Lung (tissue), 12 donors: ENCODE results near the gene S100A14. TPM values are rescaled to one million over a fixed set of nuclear protein-coding genes. Genes with fewer than 3 reads are reported as not detected.
A peak's percentile ranks its signal among the peaks of the same experiment; 100 is the strongest.

Experiments
- ATAC-seq: fragments of 200-7000 bp; cut with Tn5 transposase; one replicate; pipeline ENCODE4 v1.9.1; 2020; ENCODE audit warnings: moderate number of reproducible peaks; ENCODE audit not compliant: insufficient read depth, low FRiP score
- DNase-seq, 3 donors: peaks; one replicate each; pipeline ENCODE4 v3.0.0-alpha.2; 2013 to 2017
- H3K27ac ChIP-seq, 2 donors: one replicate each; pipeline ENCODE4 v1.5.1; 2013; ENCODE audit warnings: mild to moderate bottlenecking in 2 of 2, moderate library complexity in 2 of 2, control low read depth in 1 of 2, inconsistent platforms in 1 of 2, low read depth in 1 of 2, low read length in 1 of 2
- H3K27me3 ChIP-seq, 3 donors: one replicate each; pipeline ENCODE4 v1.5.1; 2013; ENCODE audit warnings: low read length in 2 of 3; ENCODE audit not compliant: control insufficient read depth in 3 of 3, insufficient read depth in 3 of 3
- H3K36me3 ChIP-seq, 4 donors: one replicate each; pipeline ENCODE4 v1.5.1; 2013; ENCODE audit warnings: low read length in 4 of 4, mild to moderate bottlenecking in 1 of 4, moderate library complexity in 1 of 4; ENCODE audit not compliant: control insufficient read depth in 4 of 4, insufficient read depth in 4 of 4
- H3K4me1 ChIP-seq, 5 donors: one replicate each; pipeline ENCODE4 v1.5.1; 2013; ENCODE audit warnings: low read length in 5 of 5, mild to moderate bottlenecking in 2 of 5, moderate library complexity in 1 of 5; ENCODE audit not compliant: control insufficient read depth in 5 of 5, insufficient read depth in 5 of 5
- H3K4me3 ChIP-seq: one replicate; pipeline ENCODE4 v1.5.1; 2013; ENCODE audit warnings: mild to moderate bottlenecking, control low read depth, moderate library complexity
- H3K9ac ChIP-seq, 2 donors: one replicate each; pipeline ENCODE4 v1.5.1; 2013; ENCODE audit warnings: low read length in 2 of 2, control low read depth in 1 of 2; ENCODE audit not compliant: insufficient read depth in 1 of 2
- H3K9me3 ChIP-seq, 4 donors: one replicate each; pipeline ENCODE4 v1.5.1; 2013; ENCODE audit warnings: low read length in 3 of 4, mild to moderate bottlenecking in 1 of 4, moderate library complexity in 1 of 4; ENCODE audit not compliant: control insufficient read depth in 4 of 4, insufficient read depth in 3 of 4
- CTCF ChIP-seq: IDR thresholded peaks from 2 replicates; pipeline ENCODE4 v1.5.1; 2012; ENCODE audit warnings: mild to moderate bottlenecking; ENCODE audit errors: control extremely low read depth, extremely low read depth
- WGBS, 2 donors: extraction: QIAGEN DNeasy Blood & Tissue Kit; methylation state at CpG; one replicate each; pipeline ENCODE4 v1.1.7; 2013; 5-methylcytosine and 5-hydroxymethylcytosine counted together
- polyA plus RNA-seq, 2 donors: library from polyadenylated mRNA; stranded (reverse); fragments of 200-250 nt; gene quantifications; one replicate each; pipeline ENCODE4 v1.2.1, GENCODE V29; 2013
- total RNA-seq, 2 donors: library from RNA; depleted of rRNA in 1 of 2; stranded (reverse); fragments of >200 nt in 1 of 2; gene quantifications; one replicate each; pipeline ENCODE4 v1.2.1, GENCODE V29; 2014 to 2021
- donor health status: control.
- donor health status: control.
- donor health status: Bipolar disorder and iron deficiency.
- donor health status: healthy.
- donor health status: DM: yes; HTN: yes; CAD: no.

The S100A14 gene
- total and polyA plus RNA-seq, 4 donors = 78.5 to 326 (median 154) TPM

- DNase-seq (peak; percentile 93 to 95 (median 95)), ATAC-seq (peak; percentile 97)
- H3K27ac ChIP-seq = peak within 1 kb of the TSS; percentile 95 to 99
- no peak for TF ChIP-seq CTCF
- no peaks in the 10 kb centered on the region for H3K27me3 ChIP-seq
- WGBS, 2 donors = 2 to 3% methylated on average over 46 to 53 of the region's 53 CpGs
- peak within 1 kb of the TSS; percentile 84 to 96 for H3K9ac ChIP-seq
- H3K36me3 ChIP-seq = peaks cover 12 to 19% (median 16%) of the 10 kb centered on the region in 4 donors
- H3K4me3 ChIP-seq = peak within 1 kb of the TSS; percentile 67
- no peaks in the 10 kb centered on the region for H3K9me3 ChIP-seq
- H3K4me1 ChIP-seq = peaks cover 0 to 8% (median 4%) of the 10 kb centered on the region in 5 donors
These were observed 42.5 kb upstream of the S100A14 start, which contains the start of gene SNAPIN for GRCh38 chr1:153658400-153659174. TSS of gene SNAPIN (plus strand) at chr1:153658703. CDS start at chr1:153658744, 41 bp downstream.

GRCh38 chr1:153655333-153655732 is 39.2 kb upstream of the S100A14 start:
- ATAC-seq (no peak), DNase-seq (no peak)
- H3K36me3 ChIP-seq = no peaks in the 10 kb centered on the region
- no peak overlapping the region for H3K9ac ChIP-seq
- no peaks in the 10 kb centered on the region for H3K27me3 ChIP-seq
- H3K27ac ChIP-seq = no peak overlapping the region
- TF ChIP-seq CTCF = no peak
- H3K4me1 ChIP-seq = peaks cover 0 to 8% (median 4%) of the 10 kb centered on the region in 5 donors
- 72 to 87% methylated on average over 3 of the region's 3 CpGs for WGBS, 2 donors
- no peaks in the 10 kb centered on the region for H3K9me3 ChIP-seq
- no peak overlapping the region for H3K4me3 ChIP-seq

GRCh38 chr1:153652805-153653500 is 36.8 kb upstream of the S100A14 start:
- Histone ChIP-seq H3K4me1 (no peaks in the 10 kb centered on the region), H3K4me3 (no peak overlapping the region), H3K9ac (no peak overlapping the region), H3K27me3 (no peaks in the 10 kb centered on the region), H3K9me3 (no peaks in the 10 kb centered on the region), H3K36me3 (no peaks in the 10 kb centered on the region), H3K27ac (peak overlapping the region in 1 of 2 donors; percentile 17)
- DNase-seq (no peak), ATAC-seq (peak; percentile 44)
- 19 to 46% methylated on average over 3 of the region's 3 CpGs for WGBS, 2 donors
- TF ChIP-seq CTCF = no peak
